GM21619 (cell line): Measurements from ENCODE around the gene NUDT1.
"Not testable (repeated sequence)": the region's sequence is repeated elsewhere in the genome, so short reads cannot be mapped to it uniquely, and the experiment has no call there.

Experiments
- ATAC-seq: cut with Tn5 transposase; IDR thresholded peaks from one replicate; pipeline ENCODE4 v1.9.1; 2021; ENCODE audit not compliant: unreplicated experiment

The NUDT1 gene

DNA sequence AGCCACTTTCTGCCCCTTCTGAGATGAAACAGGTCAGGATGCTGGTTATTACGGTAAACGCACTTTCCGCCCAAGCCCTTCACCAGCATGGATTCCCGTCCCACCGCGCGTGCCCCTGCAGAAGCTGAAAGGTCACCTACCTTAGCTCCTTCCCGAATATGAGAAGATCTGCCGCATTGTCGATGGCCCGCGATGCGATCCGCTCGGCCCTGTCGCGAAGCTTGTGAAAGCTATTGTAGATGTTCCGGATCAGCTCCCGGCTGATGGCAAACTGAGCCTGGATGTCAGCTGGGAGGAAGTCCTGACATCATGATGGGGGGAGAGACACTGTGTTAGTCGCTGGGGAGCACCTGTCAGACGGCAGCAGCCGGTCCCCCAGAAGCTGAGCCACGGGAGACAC lies 22.1 kb downstream of the NUDT1 start:
- no peak for ATAC-seq

DNA sequence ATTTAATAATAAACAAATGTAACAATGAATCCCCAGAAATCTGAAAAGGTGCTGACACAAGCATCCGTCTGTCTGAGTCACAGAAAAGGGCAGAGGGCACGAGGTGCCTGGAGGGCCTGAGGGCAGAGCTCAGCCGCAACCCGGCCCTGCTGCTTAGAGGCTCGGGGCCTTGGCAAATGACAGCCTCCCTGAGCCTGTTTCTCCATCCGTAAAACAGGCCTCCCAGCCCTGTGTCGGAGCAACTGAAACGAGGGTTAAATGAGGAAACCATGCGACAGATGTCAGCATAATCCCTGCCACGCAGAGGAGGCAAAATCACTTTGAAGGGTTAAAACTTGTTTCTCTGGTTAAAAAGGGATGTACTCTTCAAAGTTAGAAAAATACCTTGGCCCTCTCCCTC lies 24.9 kb downstream of the NUDT1 start:
- no peak for ATAC-seq

DNA sequence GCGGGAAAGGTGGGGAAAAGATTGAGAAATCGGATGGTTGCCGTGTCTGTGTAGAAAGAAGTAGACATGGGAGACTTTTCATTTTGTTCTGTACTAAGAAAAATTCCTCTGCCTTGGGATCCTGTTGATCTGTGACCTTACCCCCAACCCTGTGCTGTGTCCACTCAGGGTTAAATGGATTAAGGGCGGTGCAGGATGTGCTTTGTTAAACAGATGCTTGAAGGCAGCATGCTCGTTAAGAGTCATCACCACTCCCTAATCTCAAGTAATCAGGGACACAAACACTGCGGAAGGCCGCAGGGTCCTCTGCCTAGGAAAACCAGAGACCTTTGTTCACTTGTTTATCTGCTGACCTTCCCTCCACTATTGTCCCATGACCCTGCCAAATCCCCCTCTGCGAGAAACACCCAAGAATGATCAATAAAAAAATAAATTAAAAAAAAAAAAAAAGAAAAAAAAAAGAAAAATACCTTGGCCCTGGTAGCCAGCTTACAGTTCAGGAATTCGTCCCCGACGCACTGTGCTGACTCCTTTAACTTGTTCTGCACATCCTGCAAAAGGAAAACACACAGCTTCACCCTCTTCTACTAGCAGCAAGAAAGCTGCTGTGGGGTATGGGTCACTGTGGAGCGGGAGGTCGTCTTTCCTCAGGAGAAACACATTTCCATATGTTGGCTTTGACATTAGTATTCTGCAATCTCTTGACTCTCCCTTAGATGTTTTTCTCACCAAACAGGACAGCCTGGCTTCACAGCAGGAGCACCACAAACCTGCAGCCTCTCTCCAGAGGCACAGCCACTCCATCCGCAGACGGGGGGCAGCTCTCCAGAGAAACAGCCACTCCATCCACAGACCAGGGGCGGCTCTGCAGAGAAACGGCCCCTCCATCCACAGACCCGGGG lies 27.3 kb downstream of the NUDT1 start:
- ATAC-seq: not testable (repeated sequence)

DNA sequence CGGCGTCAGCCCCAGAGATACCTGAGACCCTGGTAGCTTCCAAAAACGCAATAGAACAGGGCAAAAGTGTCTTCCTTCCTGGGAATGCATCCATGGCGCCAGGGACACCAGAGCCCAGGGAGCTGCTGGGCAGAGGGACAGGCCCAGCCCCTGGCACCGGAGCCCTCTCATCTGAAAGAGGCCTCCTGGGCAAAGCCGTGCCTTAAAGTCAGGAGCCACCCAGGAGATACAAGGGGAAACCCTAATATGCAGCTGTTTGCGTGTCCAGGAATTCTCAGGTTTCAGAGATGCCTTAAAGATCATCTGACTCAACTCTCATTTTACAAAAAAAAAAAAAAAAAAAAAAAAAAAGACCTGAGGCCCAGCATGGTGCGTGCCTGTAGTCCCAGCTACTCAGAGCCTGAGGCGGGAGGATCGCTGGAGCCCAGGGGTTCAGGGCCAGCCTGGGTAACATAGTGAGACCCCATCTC lies 28.0 kb downstream of the NUDT1 start:
- no peak for ATAC-seq

DNA sequence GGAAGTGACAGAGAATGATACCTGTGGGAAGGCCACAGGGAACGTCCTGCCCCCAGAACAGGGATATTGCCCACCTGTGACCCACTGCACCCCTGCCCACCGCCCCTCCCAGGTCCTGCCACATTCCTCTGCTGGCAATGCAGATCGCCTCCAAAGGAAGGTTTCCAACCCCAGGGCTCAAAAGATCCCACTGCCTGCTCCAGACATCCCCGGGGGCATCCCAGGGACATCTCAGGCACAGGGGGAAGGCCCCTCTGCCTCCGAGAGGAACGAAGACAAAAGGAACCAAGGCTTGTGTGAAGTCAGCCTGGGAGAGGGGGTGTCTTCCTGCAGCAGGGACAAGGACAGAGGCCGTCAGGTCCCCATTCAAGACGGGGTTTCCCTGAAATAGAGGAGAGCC lies 28.5 kb downstream of the NUDT1 start:
- ATAC-seq: no peak

DNA sequence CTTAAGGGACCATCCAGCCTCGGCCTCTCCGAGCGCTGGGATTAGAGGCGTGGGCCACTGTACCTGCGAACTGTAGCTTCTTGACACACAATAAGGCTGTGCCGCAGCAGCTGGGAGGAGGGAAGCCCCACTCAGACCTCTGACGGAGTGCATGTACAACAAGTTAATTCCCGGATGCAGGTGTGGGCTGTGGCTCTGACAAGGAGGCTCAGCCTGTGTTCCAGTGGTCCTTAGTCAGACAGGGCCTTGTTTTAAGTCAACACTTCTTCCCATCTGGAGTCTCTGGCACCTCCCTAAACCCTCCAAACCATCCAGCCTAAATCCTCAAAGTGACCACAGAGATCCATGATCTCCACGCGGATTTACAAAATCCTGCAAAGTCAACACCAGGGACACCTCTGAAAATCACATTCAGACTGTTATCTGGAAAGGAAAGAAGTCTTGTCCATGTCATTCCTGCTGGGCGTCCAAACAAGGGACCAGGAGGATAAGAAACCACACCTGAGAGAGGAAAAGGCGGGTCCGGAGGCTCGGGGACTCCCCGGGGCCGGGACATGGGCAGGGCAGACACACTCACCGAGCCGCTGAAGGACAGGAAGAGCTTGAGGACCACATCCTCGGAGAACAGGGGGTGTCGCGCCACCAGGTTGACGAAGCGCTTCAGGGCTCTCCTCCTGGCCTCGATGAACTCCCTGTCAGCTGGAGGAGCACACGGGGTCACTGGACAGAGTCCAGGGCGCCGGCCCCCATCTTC lies 29.4 kb downstream of the NUDT1 start:
- no peak for ATAC-seq

DNA sequence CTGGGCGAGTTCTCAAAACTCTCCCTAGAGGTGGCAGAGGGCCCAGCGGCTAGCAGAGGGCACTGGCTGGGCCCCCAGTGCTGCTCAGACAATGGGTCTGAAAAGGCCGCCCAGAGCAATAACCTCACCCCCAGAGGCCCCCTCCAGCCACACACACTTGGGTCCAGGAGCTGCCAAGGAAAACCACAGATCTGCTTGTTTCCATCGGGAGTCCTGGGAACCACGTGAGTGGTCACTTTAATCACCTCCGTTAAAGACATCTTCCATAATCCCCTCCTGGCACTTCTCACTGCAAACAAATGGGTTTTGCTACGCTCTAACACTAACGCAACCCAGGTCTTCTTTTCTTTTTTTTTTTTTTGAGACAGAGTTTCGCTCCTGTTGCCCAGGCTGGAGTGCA lies 30.0 kb downstream of the NUDT1 start:
- no peak for ATAC-seq

DNA sequence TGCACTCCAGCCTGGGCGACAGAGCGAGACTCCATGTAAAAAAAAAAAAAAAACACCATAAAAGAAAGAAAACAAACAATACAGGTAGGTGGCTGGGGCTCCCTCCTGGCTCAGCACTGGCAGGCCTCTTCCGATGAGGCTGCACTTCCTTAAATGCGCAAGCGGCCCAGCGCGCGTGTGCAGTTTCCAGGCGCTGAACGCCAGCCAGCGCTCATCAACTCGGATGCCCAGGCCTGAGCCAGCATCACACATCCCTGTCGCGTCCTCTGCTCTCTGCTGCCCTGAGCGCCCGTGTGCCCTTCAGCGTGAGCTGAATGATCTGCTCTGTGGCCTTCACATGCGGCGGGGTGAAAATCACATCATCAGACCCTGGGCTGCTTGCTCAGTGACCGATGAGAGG lies 31.8 kb downstream of the NUDT1 start:
- ATAC-seq: no peak

DNA sequence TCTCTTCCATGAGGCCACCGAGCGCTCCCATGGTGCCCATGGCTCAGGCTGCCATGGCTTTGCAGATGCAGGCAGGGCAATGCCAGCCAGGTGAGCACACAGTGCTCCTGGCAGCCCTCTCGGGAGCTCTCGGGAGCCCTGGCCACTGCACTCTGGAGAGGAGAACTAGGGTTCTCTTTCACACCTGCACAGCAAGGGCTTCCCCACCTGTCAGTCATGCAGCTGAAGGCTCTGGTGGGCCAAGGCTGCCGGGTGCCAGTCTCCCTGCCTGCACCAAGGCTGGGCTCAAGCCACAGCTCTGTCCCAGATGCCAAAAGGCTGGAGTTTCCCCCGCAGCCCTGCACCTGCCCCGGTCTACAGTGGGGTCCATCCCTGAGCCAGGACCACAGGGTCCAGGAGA lies 32.6 kb downstream of the NUDT1 start:
- no peak for ATAC-seq

DNA sequence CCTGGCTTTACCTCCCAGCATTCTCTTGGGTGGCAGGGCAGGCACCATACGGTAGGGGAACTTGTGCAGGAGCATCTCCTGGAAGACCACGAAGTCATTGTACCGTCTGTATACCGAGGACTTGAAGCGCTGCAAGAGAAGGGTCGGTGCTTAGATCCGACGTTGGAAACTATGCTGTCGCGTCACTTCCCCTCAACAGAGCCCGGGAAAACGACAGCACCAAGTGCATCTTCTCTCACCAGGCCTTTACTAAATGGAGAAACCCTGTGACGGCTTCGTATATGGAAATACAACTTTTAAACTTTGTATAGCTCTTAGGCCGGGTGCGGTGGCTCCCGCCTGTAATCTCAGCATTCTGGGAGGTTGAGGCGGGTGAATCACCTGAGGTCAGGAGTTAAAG lies 33.1 kb downstream of the NUDT1 start:
- ATAC-seq: no peak

DNA sequence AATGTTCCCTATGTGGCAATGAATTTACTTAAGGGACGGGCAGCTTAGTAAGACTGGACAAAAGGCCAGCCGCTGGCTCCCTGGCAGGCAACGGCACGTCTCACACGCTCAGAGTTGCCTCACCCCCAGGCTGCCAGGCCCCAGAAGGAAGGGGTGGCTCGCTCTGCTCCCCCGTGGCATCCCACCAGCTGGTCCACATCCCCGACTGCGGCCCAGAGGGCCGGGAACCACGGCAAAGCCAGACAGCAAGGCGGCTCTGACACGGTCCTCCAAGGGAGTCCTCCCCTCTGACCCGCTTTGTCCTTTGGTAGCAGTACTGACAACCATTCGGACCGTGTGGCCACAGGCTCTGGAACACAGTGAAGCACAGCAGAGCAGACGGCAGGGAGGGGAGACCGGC lies 34.1 kb downstream of the NUDT1 start:
- ATAC-seq: no peak

DNA sequence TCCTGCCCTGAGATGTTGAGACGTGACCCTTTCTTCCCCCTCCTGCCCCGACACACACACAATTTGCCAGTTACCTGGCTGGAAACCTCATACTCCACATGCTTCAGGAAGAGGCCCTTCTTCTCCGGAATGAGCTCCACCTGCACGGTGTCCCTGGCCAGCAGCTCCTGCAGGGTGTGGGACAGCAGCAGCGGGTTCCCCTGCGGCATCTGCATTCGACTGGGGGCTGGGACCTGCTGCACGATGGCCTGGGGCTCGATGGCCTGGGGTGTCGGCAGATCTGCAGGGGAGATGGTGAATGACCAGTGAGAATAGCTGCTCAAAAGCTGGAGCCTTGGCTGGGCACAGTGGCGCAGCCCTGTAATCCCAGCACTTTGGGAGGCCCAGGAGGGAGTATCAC lies 36.0 kb downstream of the NUDT1 start:
- ATAC-seq: no peak

DNA sequence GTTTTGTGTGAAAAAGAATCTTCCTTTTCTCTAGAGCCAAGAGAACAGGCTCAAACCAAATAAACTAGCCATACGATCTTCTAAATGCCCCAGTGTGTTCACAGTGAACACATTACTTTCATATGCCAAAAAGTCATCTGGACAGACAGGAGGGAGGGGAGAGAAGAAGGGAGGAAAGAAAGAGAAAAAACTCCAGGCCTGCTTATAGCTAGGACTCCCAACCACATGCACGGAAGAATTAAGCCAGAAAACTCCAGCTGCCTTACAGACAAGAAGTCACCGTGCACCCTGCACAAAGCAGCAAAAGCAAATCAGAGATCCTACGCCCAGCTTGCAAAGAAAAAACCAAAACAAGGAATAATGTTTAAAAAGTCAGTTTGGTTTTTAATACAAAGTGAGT lies 37.9 kb downstream of the NUDT1 start:
- no peak for ATAC-seq

DNA sequence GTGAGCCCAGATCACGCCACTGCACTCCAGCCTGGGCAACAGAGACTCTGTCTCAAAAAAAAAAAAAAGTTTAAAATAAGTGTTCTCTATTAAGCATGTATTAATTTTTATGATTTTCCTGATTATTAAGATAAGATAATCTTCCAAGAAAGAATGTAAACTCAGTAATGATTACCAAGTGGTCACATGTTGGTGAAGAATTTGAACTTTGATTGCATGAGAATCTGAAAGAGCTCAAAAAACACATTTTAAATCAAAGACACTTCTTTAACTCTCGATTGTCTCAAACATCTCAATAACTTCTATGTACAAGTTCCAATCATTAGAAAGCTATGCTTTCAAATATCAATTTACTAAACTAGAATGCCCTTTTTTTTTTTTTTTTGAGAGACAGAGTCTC lies 38.4 kb downstream of the NUDT1 start:
- no peak for ATAC-seq

DNA sequence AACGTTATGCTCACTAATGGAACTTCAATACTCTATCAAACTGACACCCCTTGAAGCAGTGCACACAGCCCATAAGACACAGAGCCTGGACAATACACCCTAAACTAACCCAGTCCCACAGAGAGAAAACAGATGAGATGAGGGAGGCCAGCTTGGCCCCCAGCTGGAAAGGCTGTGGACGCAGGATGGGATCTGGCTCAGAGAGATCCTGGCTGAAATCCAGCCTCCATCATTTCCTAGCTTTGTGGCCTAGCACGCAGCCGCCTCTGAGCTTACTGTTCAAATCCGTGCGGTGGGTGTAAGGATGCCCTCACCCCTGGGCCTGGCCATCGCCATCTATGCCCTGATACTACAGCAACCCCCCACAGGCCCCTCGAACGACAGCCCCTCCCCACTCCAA lies 39.5 kb downstream of the NUDT1 start:
- ATAC-seq: no peak

DNA sequence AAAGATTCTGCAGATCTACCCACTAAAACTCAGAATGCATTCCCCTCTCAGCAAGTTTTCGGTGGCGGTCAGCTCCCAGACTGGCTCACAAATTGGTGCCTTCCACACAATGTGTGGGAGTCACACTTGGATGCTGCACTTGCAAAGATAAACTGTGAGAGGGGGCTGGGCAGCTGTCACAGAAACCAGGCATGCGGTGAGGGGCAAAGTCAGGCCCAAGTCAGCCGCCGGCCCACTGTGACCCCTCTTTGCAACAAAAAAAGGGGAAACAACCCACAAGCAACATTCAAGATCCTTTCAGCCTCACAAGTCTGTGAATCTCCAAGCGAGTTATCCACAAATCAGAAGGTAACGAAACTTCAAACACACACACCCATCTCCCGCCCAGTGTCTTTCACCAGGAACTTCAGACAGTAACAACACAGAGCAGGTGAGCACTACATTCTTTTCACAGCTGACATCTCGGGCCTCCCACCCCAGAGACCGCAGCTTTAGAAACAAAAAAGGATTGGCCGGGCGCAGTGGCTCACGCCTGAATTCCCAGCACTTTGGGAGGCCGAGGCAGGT lies 40.2 kb downstream of the NUDT1 start:
- ATAC-seq: no peak

DNA sequence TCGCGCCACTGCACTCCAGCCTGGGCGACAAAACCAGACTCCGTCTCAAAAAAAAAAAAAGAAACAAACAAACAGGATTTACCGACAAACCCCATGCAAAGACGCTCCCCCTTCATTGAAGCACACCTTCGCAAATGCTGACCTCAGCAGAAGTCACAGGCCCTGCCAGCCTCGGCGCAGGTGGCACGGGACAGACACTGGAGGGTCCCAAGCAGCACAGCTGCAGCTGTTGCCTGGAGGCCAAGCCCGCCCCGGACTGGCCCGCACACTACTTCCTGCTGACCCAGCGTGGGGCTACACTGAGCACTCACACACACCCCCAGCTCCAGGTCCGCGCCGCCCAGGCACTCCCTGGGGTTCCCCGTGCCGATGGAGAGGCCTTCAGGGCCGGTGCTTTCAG lies 41.0 kb downstream of the NUDT1 start:
- ATAC-seq: no peak

DNA sequence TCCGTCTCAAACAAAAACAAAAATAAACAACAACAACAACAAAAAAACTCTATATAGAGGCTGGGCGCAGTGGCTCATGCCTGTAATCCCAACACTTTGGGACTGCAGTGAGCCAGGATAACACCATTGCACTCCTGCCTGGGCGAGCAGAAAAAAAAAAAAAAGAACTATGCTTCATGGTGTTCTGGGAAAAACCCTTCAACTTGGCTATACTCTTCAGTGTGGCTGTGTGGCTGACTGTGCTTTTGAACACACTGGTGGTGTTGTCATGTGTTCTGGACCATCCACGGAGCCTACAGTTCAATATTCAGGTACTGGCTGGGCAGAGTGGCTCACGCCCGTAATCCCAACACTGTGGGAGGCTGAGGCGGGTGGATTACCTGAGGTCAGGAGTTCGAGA lies 45.7 kb downstream of the NUDT1 start:
- no peak for ATAC-seq

DNA sequence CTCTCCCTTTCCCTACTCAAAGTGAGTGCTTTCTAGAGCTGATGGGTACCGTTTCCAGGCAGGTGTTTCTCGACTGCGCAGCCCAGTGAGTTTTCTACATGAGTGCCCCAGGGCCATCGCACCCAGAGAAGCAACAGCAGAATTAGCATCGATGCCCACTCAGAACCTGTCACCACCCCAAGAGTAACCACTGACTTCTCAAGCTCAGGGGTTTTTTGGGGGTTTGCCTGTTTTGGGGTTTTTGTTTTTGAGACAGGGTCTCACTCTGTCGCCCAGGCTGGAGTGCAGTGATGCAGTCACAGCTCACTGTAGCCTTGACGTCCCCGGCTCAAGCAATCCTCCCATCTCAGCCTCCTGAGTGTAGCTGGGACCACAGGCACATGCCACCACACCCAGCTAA lies 46.5 kb downstream of the NUDT1 start:
- ATAC-seq: peak; percentile 82

DNA sequence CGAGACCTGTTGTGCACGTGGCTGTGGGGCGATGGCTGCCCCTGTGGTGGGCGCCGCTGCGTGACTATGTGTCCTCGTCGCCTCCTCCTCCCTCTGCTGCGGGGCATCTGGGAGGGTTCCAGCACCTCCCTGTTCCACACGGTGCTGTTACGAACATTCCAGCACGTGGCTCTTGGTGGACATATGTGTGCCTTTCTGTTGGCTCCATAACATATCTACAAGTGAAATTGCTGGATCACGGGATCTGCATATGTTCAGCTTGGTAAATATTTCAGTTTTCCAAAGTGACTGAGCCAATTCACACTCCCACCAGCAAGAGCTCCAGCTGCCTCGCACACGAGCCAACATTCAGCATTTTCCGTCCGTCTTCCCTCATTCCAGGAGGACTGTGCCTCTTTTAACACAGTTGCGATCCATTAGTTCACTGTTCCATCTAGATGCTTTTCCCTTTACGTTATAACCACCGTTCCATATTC lies 47.1 kb downstream of the NUDT1 start:
- no peak for ATAC-seq

DNA sequence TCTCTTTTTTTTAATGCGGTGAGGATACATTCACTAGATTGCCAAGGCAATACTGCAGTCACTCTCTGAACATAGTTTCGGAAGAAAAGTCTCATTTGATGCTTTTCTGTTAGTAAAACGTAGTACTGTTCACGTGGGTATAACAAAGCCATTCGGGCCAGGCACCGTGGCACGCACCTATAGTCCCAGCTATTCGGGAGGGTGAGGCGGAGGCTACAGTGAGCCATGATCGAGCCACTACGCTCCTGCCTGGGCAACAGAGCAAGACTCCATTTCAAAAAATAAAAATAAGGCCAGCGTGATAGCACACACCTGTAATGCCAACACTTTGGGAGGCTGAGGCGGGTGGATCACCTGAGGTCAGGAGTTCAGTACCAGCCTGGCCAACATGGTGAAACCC lies 47.6 kb downstream of the NUDT1 start:
- no peak for ATAC-seq

DNA sequence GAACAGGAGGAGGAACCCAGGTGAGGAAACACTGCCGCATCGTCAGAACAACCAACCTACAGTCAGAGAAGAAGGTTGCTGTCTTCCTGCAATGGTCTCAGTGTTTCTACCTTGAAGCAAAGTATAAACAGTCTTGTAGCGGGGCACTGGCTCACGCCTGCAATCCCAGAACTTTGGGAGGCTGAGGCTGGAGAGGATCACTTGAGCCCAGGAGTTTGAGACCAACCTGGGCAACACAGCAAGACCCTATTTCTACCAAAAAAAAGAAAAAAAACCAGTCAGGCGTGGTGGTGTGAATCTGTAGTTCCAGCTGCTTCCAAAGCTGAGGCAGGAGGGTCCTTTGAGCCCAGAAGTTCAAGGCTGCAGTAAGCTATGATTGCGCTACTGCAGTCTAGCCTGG lies 48.9 kb downstream of the NUDT1 start:
- no peak for ATAC-seq
